ENCODE data around the gene FFAR2. TPM values are rescaled to one million over a fixed set of nuclear protein-coding genes. Genes with fewer than 3 reads are reported as not detected.

FFAR2 gene
- total RNA-seq, 1 experiment from 2014 or later, result not detected

- H3K9me3 Mint-ChIP-seq (ENCODE audit: unreplicated experiment), result no peaks in the 10 kb centered on the region
- H3K4me3 ChIP-seq (ENCODE audit: low read depth, low read length), result 0 out of 2 replicates have a peak overlapping the region, but pooled peaks have one; percentile 4
- POLR2A ChIA-PET, result interaction anchor here (0.6 to 1.0 kb wide), 3 partner anchors 9 to 238 kb away, joined by 3 to 6 read pairs (median 6); no protein-coding TSS in a partner anchor
- peaks cover 8% of the 10 kb centered on the region for H3K4me1 ChIP-seq
- BruUV-seq (replicated peaks), result no TSS peak
- CTCF ChIA-PET, result interaction anchor here (0.6 to 1.5 kb wide), 20 partner anchors 8 to 226 kb away, joined by 3 to 33 read pairs (median 4); partner anchors contain the start of gene FFAR1
- H3K4me3 Mint-ChIP-seq (ENCODE audit: unreplicated experiment), result peak overlapping the region; percentile 39
- H3K27me3 ChIP-seq (replicated peaks; ENCODE audit: control insufficient read depth, insufficient read depth, low read length), result no peaks in the 10 kb centered on the region
- DNase-seq, result peak; percentile 72 to 78
- no peaks in the 10 kb centered on the region for H3K9me3 ChIP-seq
- H3K36me3 ChIP-seq (ENCODE audit: control insufficient read depth, insufficient read depth, low read length), result no peaks in the 10 kb centered on the region; the same call in 1 of the 2 replicates
- no peaks in the 10 kb centered on the region for H3K4me1 Mint-ChIP-seq (ENCODE audit: low read depth, unreplicated experiment)
- peak; percentile 96 to 98 for TF ChIP-seq CTCF (IDR thresholded peaks at IDR 0.05; ENCODE audit: insufficient read depth in 1 of 2, low read depth in 1 of 2, low read length in 1 of 2, severe bottlenecking in 1 of 2, unreplicated experiment in 1 of 2)
- peak overlapping the region; percentile 16 for H3K27ac Mint-ChIP-seq (ENCODE audit: unreplicated experiment)
- no peaks in the 10 kb centered on the region for H3K27me3 Mint-ChIP-seq (ENCODE audit: insufficient read depth, unreplicated experiment)
- intact Hi-C loops (cut with micrococcal nuclease; ENCODE audit: unreplicated experiment), result loop anchor here (1.0 kb wide), 1 partner anchor 143 kb away; no protein-coding TSS in a partner anchor
- H3K36me3 Mint-ChIP-seq (ENCODE audit: insufficient read depth, unreplicated experiment), result peaks cover 25% of the 10 kb centered on the region
Measured at GRCh38 chr19:35495107-35496064, 47.3 kb downstream of the FFAR2 start.

GRCh38 chr19:35497406-35497805 is 49.3 kb downstream of the FFAR2 start:
- no peak for DNase-seq
- H3K27ac Mint-ChIP-seq (ENCODE audit: unreplicated experiment), result no peak overlapping the region
- no peak overlapping the region for H3K4me3 Mint-ChIP-seq (ENCODE audit: unreplicated experiment)
- Histone ChIP-seq H3K36me3 (ENCODE audit: control insufficient read depth, insufficient read depth, low read length) (no peaks in the 10 kb centered on the region; the same call in 1 of the 2 replicates), H3K9me3 (no peaks in the 10 kb centered on the region), H3K4me1 (peaks cover 8% of the 10 kb centered on the region), H3K4me3 (ENCODE audit: low read depth, low read length) (no peak overlapping the region), H3K27me3 (replicated peaks; ENCODE audit: control insufficient read depth, insufficient read depth, low read length) (no peaks in the 10 kb centered on the region)
- intact Hi-C loops (cut with micrococcal nuclease; ENCODE audit: unreplicated experiment), result no loop called here
- H3K9me3 Mint-ChIP-seq (ENCODE audit: unreplicated experiment), result no peaks in the 10 kb centered on the region
- no peak for TF ChIP-seq CTCF (IDR thresholded peaks at IDR 0.05; ENCODE audit: insufficient read depth in 1 of 2, low read depth in 1 of 2, low read length in 1 of 2, severe bottlenecking in 1 of 2, unreplicated experiment in 1 of 2)
- H3K27me3 Mint-ChIP-seq (ENCODE audit: insufficient read depth, unreplicated experiment), result no peaks in the 10 kb centered on the region
- ChIA-PET POLR2A (interaction anchor here (0.6 kb wide), 2 partner anchors 122 to 142 kb away, joined by 3 to 4 read pairs; no protein-coding TSS in a partner anchor), CTCF (interaction anchor here (0.5 to 1.6 kb wide), 4 partner anchors 11 to 187 kb away, joined by 3 to 7 read pairs (median 4); no protein-coding TSS in a partner anchor)
- BruUV-seq (replicated peaks), result no TSS peak
- H3K4me1 Mint-ChIP-seq (ENCODE audit: low read depth, unreplicated experiment), result peaks cover 8% of the 10 kb centered on the region
- H3K36me3 Mint-ChIP-seq (ENCODE audit: insufficient read depth, unreplicated experiment), result peaks cover 45% of the 10 kb centered on the region

- no peaks in the 10 kb centered on the region for H3K9me3 ChIP-seq
- Mint-ChIP-seq H3K27me3 (ENCODE audit: insufficient read depth, unreplicated experiment) (no peaks in the 10 kb centered on the region), H3K27ac (ENCODE audit: unreplicated experiment) (no peak overlapping the region), H3K4me1 (ENCODE audit: low read depth, unreplicated experiment) (peaks cover 14% of the 10 kb centered on the region), H3K9me3 (ENCODE audit: unreplicated experiment) (no peaks in the 10 kb centered on the region), H3K4me3 (ENCODE audit: unreplicated experiment) (no peak overlapping the region), H3K36me3 (ENCODE audit: insufficient read depth, unreplicated experiment) (peaks cover 53% of the 10 kb centered on the region)
- ChIA-PET CTCF (interaction anchor here (0.5 to 1.6 kb wide), 4 partner anchors 11 to 186 kb away, joined by 3 to 7 read pairs (median 4); no protein-coding TSS in a partner anchor), POLR2A (interaction anchor here (0.6 kb wide), 1 partner anchor 122 kb away, joined by 3 read pairs; no protein-coding TSS in a partner anchor)
- intact Hi-C loops (cut with micrococcal nuclease; ENCODE audit: unreplicated experiment), result no loop called here
- peaks cover 8% of the 10 kb centered on the region for H3K4me1 ChIP-seq
- no peak for TF ChIP-seq CTCF (IDR thresholded peaks at IDR 0.05; ENCODE audit: insufficient read depth in 1 of 2, low read depth in 1 of 2, low read length in 1 of 2, severe bottlenecking in 1 of 2, unreplicated experiment in 1 of 2)
- no TSS peak for BruUV-seq (replicated peaks)
- no peak for DNase-seq
- H3K36me3 ChIP-seq (ENCODE audit: control insufficient read depth, insufficient read depth, low read length), result no peaks in the 10 kb centered on the region; the same call in 1 of the 2 replicates
- H3K4me3 ChIP-seq (ENCODE audit: low read depth, low read length), result no peak overlapping the region
- H3K27me3 ChIP-seq (replicated peaks; ENCODE audit: control insufficient read depth, insufficient read depth, low read length), result no peaks in the 10 kb centered on the region
Measured at GRCh38 chr19:35498220-35498619, 50.2 kb downstream of the FFAR2 start.

Data from Caco-2 (cell line).